GM12891 (cell line): ENCODE data around the gene OGFRL1. TPM values are rescaled to one million over a fixed set of nuclear protein-coding genes. Genes with fewer than 3 reads are reported as not detected.

ENCODE experiments used
- DNase-seq: peaks from one replicate; pipeline ENCODE4 v3.0.0; 2011; ENCODE audit warnings: low spot score; ENCODE audit not compliant: insufficient read length
- FAIRE-seq: peaks from 2 replicates; lab custom pipeline; 2011; peaks lifted over from hg19 to GRCh38; lab: Jason Lieb, UNC
- PAX5 ChIP-seq: IDR thresholded peaks from 2 replicates; pipeline ENCODE4 v1.6.1; 2011; ENCODE audit warnings: low read length, moderate library complexity, mild to moderate bottlenecking; ENCODE audit not compliant: insufficient read depth, severe bottlenecking
- POLR2A ChIP-seq: IDR thresholded peaks from 2 replicates; pipeline ENCODE4 v1.6.1; 2011; ENCODE audit warnings: low read depth, low read length, control low read depth
- POLR2AphosphoS5 ChIP-seq: IDR thresholded peaks from 2 replicates; pipeline ENCODE4 v1.6.1; 2011; ENCODE audit warnings: low read depth, low read length, control low read depth
- POU2F2 ChIP-seq: IDR thresholded peaks from 2 replicates; pipeline ENCODE4 v1.6.1; 2011; ENCODE audit warnings: low read depth, mild to moderate bottlenecking, control low read depth, low read length, moderate library complexity
- SPI1 ChIP-seq: IDR thresholded peaks from 2 replicates; pipeline ENCODE4 v1.6.1; 2011; ENCODE audit warnings: low read depth, low read length, control low read depth
- TAF1 ChIP-seq: IDR thresholded peaks from 2 replicates; pipeline ENCODE4 v1.6.1; 2011; ENCODE audit warnings: low read depth, low read length, control low read depth
- polyA plus RNA-seq: library from polyadenylated mRNA; unstranded; fragments of >200 nt; gene quantifications from one replicate; pipeline ENCODE4 v1.2.1, GENCODE V29; 2012; ENCODE audit warnings: low read depth, missing spikeins, inconsistent platforms; ENCODE audit not compliant: missing spikeins

Gene OGFRL1
- polyA plus RNA-seq = 0.19 TPM

DNA sequence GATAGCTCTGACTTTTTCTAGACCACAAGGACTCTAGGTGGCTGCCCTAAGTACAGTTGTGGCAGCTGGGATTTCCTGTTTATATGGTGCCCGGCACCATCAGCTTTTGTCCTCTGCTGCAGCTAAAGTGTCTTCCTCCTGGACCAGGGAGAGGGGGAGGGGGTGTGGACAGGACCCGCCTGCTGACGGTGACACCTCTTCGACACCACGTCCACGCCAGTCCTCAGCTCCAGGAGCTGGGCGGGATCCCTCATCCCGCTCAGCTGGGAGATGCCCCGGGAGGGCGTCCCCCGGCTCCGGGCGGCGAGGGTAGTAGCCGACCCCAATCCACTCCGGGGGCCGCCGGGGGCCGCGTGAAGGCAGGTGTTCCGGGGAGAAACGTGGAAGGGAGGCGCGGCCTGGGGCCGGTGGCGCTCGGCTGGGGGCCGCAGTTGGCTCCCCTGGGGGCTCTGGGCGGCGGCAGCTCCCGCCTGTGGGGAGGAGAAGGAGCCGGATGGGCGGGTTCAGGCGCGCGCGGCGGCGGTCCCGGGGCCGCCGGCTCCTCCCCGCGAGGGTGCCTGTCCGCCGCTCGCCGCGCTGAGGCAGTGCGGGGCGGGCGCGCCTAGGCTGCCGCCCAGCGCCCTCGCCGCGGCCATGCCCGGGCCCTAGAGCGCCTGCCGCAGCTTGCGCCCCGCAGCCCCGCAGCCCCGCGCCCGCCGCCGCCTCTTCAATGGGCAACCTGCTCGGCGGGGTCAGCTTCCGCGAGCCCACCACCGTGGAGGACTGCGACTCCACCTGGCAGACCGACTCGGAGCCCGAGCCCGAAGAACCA is at the start of gene OGFRL1:
OGFRL1 (plus strand) TSS at position 584 of the 811 bp plus-strand sequence; CDS start at position 710, 126 bp downstream.
- FAIRE-seq (peak; percentile 84), DNase-seq (peak; percentile 77)
- TF ChIP-seq POLR2A (no peak), PAX5 (no peak), TAF1 (no peak), POU2F2 (no peak)

DNA sequence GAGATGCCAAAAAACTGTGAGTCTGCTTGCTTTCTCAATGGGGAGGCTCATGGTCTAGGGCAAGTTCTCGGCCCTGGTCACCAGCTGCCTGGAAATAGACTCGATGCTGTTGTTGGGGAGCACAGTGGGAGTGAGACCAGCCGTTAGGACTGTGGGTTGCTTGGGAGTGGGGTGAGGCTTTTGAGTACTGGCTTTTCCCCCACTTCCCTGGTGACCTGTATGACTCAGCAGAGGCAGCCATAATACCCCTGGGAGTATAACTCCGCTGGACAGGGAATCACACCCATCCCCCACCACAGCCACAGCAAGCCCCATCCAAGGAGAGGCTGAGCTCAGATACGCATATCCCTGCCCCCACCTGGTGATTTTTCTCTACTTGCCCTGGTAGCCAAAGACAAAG is 48.9 kb upstream of the OGFRL1 start:
- FAIRE-seq = no peak
- DNase-seq = no peak
- TF ChIP-seq PAX5 = no peak
- no peak for TF ChIP-seq POLR2AphosphoS5
- no peak for TF ChIP-seq TAF1
- TF ChIP-seq POU2F2 = no peak
- no peak for TF ChIP-seq SPI1
- TF ChIP-seq POLR2A = no peak

DNA sequence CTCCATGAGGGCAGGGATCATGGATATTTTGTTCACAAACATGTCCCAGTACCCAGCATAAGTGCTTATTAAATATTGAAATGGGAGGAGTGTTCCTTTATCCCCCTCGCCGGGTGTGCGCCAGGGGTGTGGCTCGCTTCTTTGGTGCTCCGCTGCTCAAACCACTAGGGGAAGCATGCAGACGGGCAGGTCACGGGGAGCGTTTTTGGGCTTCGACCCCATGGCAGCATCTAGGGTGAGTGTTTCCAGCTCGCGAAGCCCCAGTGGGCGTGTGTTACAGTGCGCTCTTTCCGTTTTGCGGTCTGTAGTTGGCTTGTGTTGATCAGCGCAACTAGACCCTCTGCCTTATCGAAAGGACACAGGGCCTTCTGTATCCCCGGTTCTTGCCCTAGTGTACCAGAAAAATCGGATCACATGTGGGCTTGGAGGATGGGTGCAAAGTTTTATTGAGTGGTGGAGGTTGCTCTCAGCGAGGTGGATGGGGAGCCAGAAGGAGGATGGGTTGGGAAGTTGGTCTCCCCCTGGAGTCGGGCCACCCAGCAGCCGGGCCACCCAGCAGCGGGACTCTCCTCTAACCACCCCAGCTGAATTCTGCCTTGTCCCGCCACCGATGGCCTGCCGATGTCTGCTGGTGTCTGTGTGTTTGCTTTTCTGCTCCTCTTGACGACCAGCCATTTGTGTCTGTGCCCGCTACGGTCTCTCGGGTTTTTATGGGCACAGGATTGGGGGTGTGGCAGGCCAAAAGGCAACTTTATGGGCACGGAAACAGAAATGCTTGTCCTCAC is 43.2 kb upstream of the OGFRL1 start:
- FAIRE-seq (no peak), DNase-seq (no peak)
- TF ChIP-seq POU2F2 = no peak
- no peak for TF ChIP-seq POLR2A
- no peak for TF ChIP-seq SPI1
- no peak for TF ChIP-seq PAX5
- no peak for TF ChIP-seq TAF1
- TF ChIP-seq POLR2AphosphoS5 = no peak

DNA sequence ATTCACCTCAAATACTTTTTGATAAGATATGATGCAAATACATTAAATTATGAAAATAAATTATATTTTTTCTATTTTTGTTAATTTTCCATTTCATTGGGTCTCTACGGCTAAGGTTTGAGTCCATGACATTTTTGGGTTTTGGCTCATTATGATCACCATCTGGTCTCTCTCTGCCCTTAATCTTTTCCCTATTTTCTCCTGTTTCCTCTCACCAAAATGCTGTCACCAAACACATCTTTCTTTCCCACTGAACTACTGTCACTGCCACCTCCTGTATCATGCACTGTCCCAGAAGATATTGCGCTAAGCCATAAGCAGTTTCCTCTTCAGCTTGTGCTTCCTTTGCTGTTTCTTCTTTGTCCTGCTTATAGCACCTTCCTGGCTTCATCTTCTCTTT is 42.0 kb upstream of the OGFRL1 start:
- DNase-seq (no peak), FAIRE-seq (no peak)
- no peak for TF ChIP-seq TAF1
- no peak for TF ChIP-seq POLR2A
- TF ChIP-seq POU2F2 = no peak
- no peak for TF ChIP-seq SPI1
- no peak for TF ChIP-seq POLR2AphosphoS5
- no peak for TF ChIP-seq PAX5

DNA sequence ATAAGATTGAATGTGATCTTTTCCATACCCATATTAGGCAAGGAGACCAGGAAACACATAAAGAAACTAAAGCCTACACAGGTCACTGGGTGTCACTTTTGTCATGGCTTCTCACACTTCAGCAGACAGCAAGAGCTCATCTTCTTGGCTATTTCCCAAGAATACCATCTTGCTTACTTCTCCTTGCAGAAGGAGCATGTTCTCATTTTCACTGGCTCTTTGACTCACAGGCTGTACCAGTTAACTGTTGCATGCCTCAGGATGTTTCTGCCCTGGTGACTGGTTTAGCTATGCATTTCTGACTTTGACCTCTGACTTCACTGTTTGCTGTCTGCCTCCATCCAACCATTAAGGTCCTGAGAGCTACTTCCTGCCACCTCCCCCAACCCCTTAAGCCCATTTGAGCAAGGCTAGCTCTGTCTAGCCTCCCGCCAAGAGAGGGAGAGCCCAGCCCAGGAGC is 40.3 kb upstream of the OGFRL1 start:
- no peak for TF ChIP-seq POLR2AphosphoS5
- TF ChIP-seq POLR2A = no peak
- TF ChIP-seq TAF1 = no peak
- no peak for TF ChIP-seq POU2F2
- TF ChIP-seq SPI1 = no peak
- no peak for TF ChIP-seq PAX5
- FAIRE-seq (no peak), DNase-seq (no peak)

DNA sequence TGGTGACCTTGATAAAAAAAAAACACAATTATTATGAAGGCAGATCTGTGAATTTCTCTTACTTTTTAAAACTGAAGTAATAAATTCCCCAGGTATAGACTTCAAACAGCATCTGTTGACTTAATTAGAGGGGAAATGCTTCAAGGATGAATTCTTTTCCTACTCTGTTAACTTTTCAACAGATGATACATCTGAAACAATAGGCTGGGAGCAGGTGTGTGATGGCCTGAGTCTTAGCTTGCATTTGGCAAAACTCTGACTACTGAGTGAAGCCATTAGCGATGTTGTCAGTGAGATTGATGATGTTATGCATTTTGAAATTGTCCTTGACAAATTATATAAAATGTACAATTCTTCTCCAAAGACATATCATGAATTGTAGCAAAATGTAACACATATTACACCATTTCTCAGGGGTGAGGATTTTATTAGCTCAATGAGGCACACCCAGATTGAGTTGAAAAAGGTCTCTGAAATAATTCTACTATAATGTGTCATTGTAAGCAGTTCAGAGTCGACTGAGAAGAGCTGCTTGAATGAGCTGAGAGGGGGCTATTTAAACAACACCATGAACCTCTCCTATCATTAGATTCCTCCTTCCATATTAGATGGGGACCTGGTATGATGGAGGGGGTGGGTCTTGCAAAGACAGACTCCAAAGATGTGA is 39.6 kb upstream of the OGFRL1 start:
- TF ChIP-seq POU2F2 (no peak), POLR2AphosphoS5 (no peak), SPI1 (no peak), POLR2A (no peak), TAF1 (no peak), PAX5 (no peak)
- FAIRE-seq = no peak
- no peak for DNase-seq

DNA sequence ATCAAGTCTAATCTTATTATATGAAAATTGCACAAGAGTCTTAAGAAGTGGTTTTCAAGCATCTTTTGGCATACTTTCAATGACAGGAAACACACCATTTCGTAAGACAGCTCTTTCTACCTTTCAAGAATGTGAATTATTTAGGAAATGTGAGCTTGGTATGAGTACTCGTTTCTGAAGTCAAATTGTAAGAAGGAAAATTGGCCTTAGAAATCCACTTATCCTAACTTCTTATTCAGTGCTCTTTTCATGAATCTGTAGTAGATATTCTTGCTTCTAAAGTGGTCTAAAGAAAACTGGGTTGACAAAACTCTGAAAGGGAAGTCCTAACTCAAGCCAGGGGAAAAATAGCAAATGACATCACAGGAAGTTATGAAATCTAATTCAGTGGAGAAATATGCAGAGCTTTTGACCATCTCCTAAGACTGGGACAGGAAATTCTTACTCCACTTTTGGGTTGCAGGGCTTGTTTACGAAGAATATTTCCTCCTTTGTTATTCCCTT is 38.5 kb upstream of the OGFRL1 start:
- no peak for TF ChIP-seq SPI1
- no peak for TF ChIP-seq POLR2AphosphoS5
- no peak for TF ChIP-seq PAX5
- TF ChIP-seq POU2F2 = no peak
- no peak for TF ChIP-seq POLR2A
- TF ChIP-seq TAF1 = no peak
- FAIRE-seq = no peak
- DNase-seq = no peak

DNA sequence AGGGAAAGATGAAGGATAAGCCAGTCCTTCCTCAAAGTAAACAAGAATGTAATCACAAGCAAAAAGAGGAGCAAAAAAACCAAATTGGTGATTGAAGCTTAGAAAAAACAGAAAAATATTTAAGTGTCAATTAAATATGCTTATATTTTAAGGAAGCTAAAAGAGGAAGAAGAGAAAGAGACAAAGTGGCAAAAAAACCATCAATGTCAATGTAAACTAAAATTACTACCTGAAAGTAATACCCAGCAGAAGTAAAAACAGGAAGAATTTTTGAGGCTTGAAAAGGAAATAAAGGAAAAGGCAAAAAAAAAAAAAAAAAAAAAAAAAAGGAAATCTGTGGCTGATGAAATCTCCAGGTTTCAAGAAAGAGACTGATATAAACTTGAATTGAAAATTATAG is 36.2 kb upstream of the OGFRL1 start:
- TF ChIP-seq TAF1 = no peak
- no peak for TF ChIP-seq POLR2A
- no peak for TF ChIP-seq SPI1
- TF ChIP-seq POLR2AphosphoS5 = no peak
- no peak for TF ChIP-seq PAX5
- no peak for TF ChIP-seq POU2F2
- FAIRE-seq = no peak
- DNase-seq = no peak

DNA sequence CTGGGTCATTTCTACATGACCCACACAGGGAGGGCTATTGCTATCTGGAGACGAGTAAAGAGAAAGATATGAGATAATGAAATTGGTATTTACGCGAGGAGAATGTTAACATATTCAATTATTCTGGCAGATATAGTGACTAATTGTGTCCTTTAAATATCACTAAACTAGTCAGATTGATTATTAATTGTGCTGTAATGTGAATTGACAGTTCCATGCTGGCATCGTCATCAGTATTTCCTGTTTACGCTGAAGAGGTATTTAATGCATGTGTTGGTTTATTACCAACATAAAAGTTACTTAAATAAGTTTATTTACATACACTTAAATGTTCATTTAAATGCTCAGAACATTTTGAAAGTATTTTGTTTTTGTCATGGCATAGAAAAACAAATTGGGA is 35.7 kb upstream of the OGFRL1 start:
- no peak for DNase-seq
- TF ChIP-seq PAX5 (no peak), POLR2AphosphoS5 (no peak), POU2F2 (no peak), SPI1 (no peak), TAF1 (no peak), POLR2A (no peak)
- FAIRE-seq = no peak
